GM12878 (cell line): ENCODE data around the gene GUCA2A. TPM values are rescaled to one million over a fixed set of nuclear protein-coding genes. Genes with fewer than 3 reads are reported as not detected.

ENCODE experiments used
- ATAC-seq: fragments of 200-7000 bp; cut with Tn5 transposase; 3 replicates; pipeline ENCODE4 v1.9.1; 2020; ENCODE audit warnings: mild to moderate bottlenecking, moderate library complexity
- BruUV-seq: library from RNA; stranded (reverse); fragments of 400-500 nt; replicated peaks from 2 replicates; lab custom pipeline; 2021; lab: Mats Ljungman, UMichigan
- CTCF ChIA-PET: fragments of 300-600 bp; sonication (Branson Sonifier 250); formaldehyde crosslinking; extraction: SDS; loops from one replicate; lab custom pipeline; 2021; ENCODE audit warnings: inconsistent platforms; lab: Yijun Ruan, JAX
- POLR2A ChIA-PET: fragments of 350-600 bp; formaldehyde crosslinking; extraction: SDS; loops from one replicate; lab custom pipeline; 2021; ENCODE audit warnings: inconsistent platforms; lab: Charles Lee
- RAD21 ChIA-PET: fragments of 300-600 bp; sonication (Branson Sonifier 250); formaldehyde crosslinking; loops from one replicate; lab custom pipeline; 2023; ENCODE audit warnings: antibody characterized with exemption; ENCODE audit not compliant: unreplicated experiment; lab: Charles Lee
- SMC1A ChIA-PET: fragments of 300-600 bp; sonication (Branson Sonifier 250); formaldehyde crosslinking; loops from one replicate; lab custom pipeline; 2023; ENCODE audit not compliant: unreplicated experiment, uncharacterized antibody; lab: Charles Lee
- DNase-seq: peaks from one replicate; pipeline ENCODE4 v3.0.0-alpha.2; 2011; ENCODE audit warnings: low read depth, low spot score
- FAIRE-seq: peaks from 3 replicates; lab custom pipeline; 2011; peaks lifted over from hg19 to GRCh38; lab: Jason Lieb, UNC
- H2AFZ ChIP-seq: 2 replicates; pipeline ENCODE4 v1.6.0; 2011; ENCODE audit warnings: low read depth, low read length, control low read depth; ENCODE audit not compliant: control insufficient read depth
- H3K27ac ChIP-seq: 2 replicates; pipeline ENCODE4 v1.5.1; 2011; ENCODE audit warnings: control low read depth; ENCODE audit not compliant: control insufficient read depth, insufficient read depth
- H3K27me3 ChIP-seq, 2 experiments: replicated peaks in 1 of 2; 2 replicates each; pipeline versions ENCODE4 v1.6.0 to v1.6.1; 2011; ENCODE audit warnings: low read length in 1 of 2; ENCODE audit not compliant: control insufficient read depth in 2 of 2, insufficient read depth in 2 of 2
- H3K36me3 ChIP-seq, 2 experiments: 2 replicates each; pipeline ENCODE4 v1.5.1; 2011; ENCODE audit warnings: low read length in 1 of 2; ENCODE audit not compliant: control insufficient read depth in 2 of 2, insufficient read depth in 2 of 2
- H3K4me1 ChIP-seq: 2 replicates; pipeline ENCODE4 v1.6.1; 2011; ENCODE audit warnings: mild to moderate bottlenecking, low read length, moderate library complexity, mixed read lengths; ENCODE audit not compliant: control insufficient read depth, insufficient read depth
- H3K4me2 ChIP-seq: 2 replicates; pipeline ENCODE4 v1.6.0; 2011; ENCODE audit warnings: control low read depth; ENCODE audit not compliant: control insufficient read depth, insufficient read depth
- H3K4me3 ChIP-seq: fragments of 200-600 bp; sonication (generic); 2 replicates; pipeline ENCODE4 v1.5.1; 2016
- H3K79me2 ChIP-seq: 2 replicates; pipeline ENCODE4 v1.6.0; 2011; ENCODE audit warnings: low read length; ENCODE audit not compliant: control insufficient read depth, insufficient read depth
- H3K9ac ChIP-seq: 2 replicates; pipeline ENCODE4 v1.8.0; 2011; ENCODE audit warnings: low read length, control low read depth, mixed read lengths; ENCODE audit not compliant: control insufficient read depth, insufficient read depth
- H3K9me3 ChIP-seq: replicated peaks from 3 replicates; pipeline ENCODE4 v1.5.1; 2011; ENCODE audit warnings: mild to moderate bottlenecking, low read length; ENCODE audit not compliant: control insufficient read depth, insufficient read depth
- H4K20me1 ChIP-seq: 2 replicates; pipeline ENCODE4 v1.6.0; 2011; ENCODE audit not compliant: control insufficient read depth, insufficient read depth
- CTCF ChIP-seq, 3 experiments: IDR thresholded peaks in 2 of 3; conservative IDR thresholded peaks in 1 of 3; 2 replicates each; pipeline ENCODE4 v1.5.1; 2011; ENCODE audit warnings: low read depth in 3 of 3, low read length in 3 of 3, mild to moderate bottlenecking in 3 of 3, control low read depth in 2 of 3, moderate library complexity in 2 of 3, inconsistent platforms in 1 of 3, mixed read lengths in 1 of 3; ENCODE audit not compliant: control insufficient read depth in 2 of 3, insufficient read depth in 1 of 3; ENCODE audit errors: extremely low read depth in 1 of 3
- CUX1 ChIP-seq: IDR thresholded peaks from 2 replicates; pipeline ENCODE4 v1.6.1; 2012; ENCODE audit warnings: improper control_type of control experiment, low read depth, low read length; ENCODE audit not compliant: insufficient replicate concordance
- HDAC6 ChIP-seq: fragments of 200-600 bp; sonication (generic); IDR thresholded peaks from one replicate; pipeline ENCODE4 v1.8.0; 2017; ENCODE audit warnings: antibody characterized with exemption; ENCODE audit not compliant: unreplicated experiment
- POU2F2 ChIP-seq: IDR thresholded peaks from 3 replicates; pipeline ENCODE4 v1.6.1; 2011; ENCODE audit warnings: low read depth, mild to moderate bottlenecking, low read length, borderline replicate concordance
- SKIL ChIP-seq: fragments of 450-650 bp; IDR thresholded peaks from 2 replicates; pipeline ENCODE4 v1.6.1; 2017; ENCODE audit warnings: mild to moderate bottlenecking, low read depth, inconsistent platforms; ENCODE audit not compliant: poor library complexity, severe bottlenecking
- SMAD5 ChIP-seq: IDR thresholded peaks from 2 replicates; pipeline ENCODE4 v1.6.1; 2016; ENCODE audit warnings: antibody characterized with exemption, low read depth
- SP1 ChIP-seq: IDR thresholded peaks from one replicate; pipeline ENCODE4 v1.6.1; 2011; ENCODE audit warnings: low read depth, low read length
- TAF1 ChIP-seq: IDR thresholded peaks from 2 replicates; pipeline ENCODE4 v1.6.1; 2011; ENCODE audit warnings: mild to moderate bottlenecking, low read depth, low read length, borderline replicate concordance
- TARDBP ChIP-seq: IDR thresholded peaks from 2 replicates; pipeline ENCODE4 v1.6.1; 2016; ENCODE audit warnings: borderline replicate concordance
- TCF12 ChIP-seq: IDR thresholded peaks from 2 replicates; pipeline ENCODE4 v1.6.1; 2011; ENCODE audit warnings: low read depth, mild to moderate bottlenecking, low read length
- USF2 ChIP-seq: IDR thresholded peaks from 2 replicates; pipeline ENCODE4 v1.6.1; 2011; ENCODE audit warnings: low read depth, low read length, improper control_type of control experiment, borderline replicate concordance
- YY1 ChIP-seq: IDR thresholded peaks from 2 replicates; pipeline ENCODE4 v1.6.1; 2011; ENCODE audit warnings: low read depth, mild to moderate bottlenecking, low read length
- ZBED1 ChIP-seq: IDR thresholded peaks from 2 replicates; pipeline ENCODE4 v1.6.1; 2016; ENCODE audit warnings: borderline replicate concordance
- WGBS: methylation state at CpG from one replicate; pipeline ENCODE4 v1.1.6; 2016; ENCODE audit warnings: low lambda C conversion rate; ENCODE audit not compliant: insufficient replicate concordance, insufficient coverage; ENCODE audit errors: missing lambda C conversion rate; 5-methylcytosine and 5-hydroxymethylcytosine counted together
- in situ Hi-C: fragments of 300-500 bp; cut with MboI; formaldehyde crosslinking; loops from 9 replicates; pipeline ENCODE4 v1.14.3; 2018; ENCODE audit warnings: mixed read lengths
- intact Hi-C: fragments of 100-400 bp; cut with micrococcal nuclease; formaldehyde crosslinking; loops from one replicate; pipeline ENCODE4 v1.14.2; 2022; ENCODE audit not compliant: unreplicated experiment
- polyA plus RNA-seq, 11 experiments: library from polyadenylated mRNA; depleted of rRNA in 4 of 11; unstranded in 6 of 11; stranded (reverse) in 5 of 11; fragments of >200 nt; fragmentation: Nextera tagmentation in 4 of 11; fragmentation: Illumina TruSeq in 1 of 11; extraction: Ambion mirVana in 4 of 11; extraction: Trizol in 1 of 11; gene quantifications; 1 replicate in 1 of 11; 2 replicates in 10 of 11; pipeline versions ENCODE4 v1.2.1 to v1.2.3, GENCODE V29; 2011 to 2016; ENCODE audit warnings: inconsistent platforms in 2 of 11, missing spikeins in 2 of 11, low read depth in 1 of 11
- total RNA-seq, 4 experiments: library from RNA; depleted of rRNA in 3 of 4; stranded (reverse); fragments of >200 nt in 3 of 4; fragmentation: Illumina TruSeq in 1 of 4; extraction: Trizol in 1 of 4; gene quantifications; 2 replicates each; pipeline versions ENCODE4 v1.2.1 to v1.2.3, GENCODE V29; 2013 to 2021

The GUCA2A gene
- total and polyA plus RNA-seq, 10 of the 15 experiments (the other 5 are each of a cell fraction or from before 2014, with no cell fraction given): not detected

GRCh38 chr1:42176902-42177519, 12.5 kb upstream of the GUCA2A start:
- H3K27me3 ChIP-seq: no peaks in the 10 kb centered on the region
- ChIA-PET SMC1A (interaction anchor here (0.6 to 1.0 kb wide), 3 partner anchors 88 to 224 kb away, joined by 3 to 5 read pairs (median 3); no protein-coding TSS in a partner anchor), POLR2A (no interaction called here), RAD21 (interaction anchor here (0.6 kb wide), 1 partner anchor 601 kb away, joined by 3 read pairs; no protein-coding TSS in a partner anchor), CTCF (interaction anchor here (1.0 to 2.4 kb wide), 5 partner anchors 96 to 899 kb away, joined by 3 to 15 read pairs (median 3); partner anchors contain the start of gene FOXJ3)
- intact Hi-C loops: loop anchor here (5.0 to 10.0 kb wide), 2 partner anchors 160 to 288 kb away; partner anchors contain the start of genes CCDC30 and FOXJ3
- no peak for FAIRE-seq
- no peak overlapping the region for H3K9ac ChIP-seq
- no peak overlapping the region for H3K27ac ChIP-seq
- H4K20me1 ChIP-seq: no peaks in the 10 kb centered on the region
- H3K4me2 ChIP-seq: no peak overlapping the region
- peaks cover 0 to 19% of the 10 kb centered on the region in 2 experiments for H3K36me3 ChIP-seq
- H2AFZ ChIP-seq: no peak overlapping the region
- no peak overlapping the region for H3K4me3 ChIP-seq
- DNase-seq: no peak
- H3K4me1 ChIP-seq: no peaks in the 10 kb centered on the region
- no peaks in the 10 kb centered on the region for H3K9me3 ChIP-seq
- WGBS: 71% methylated on average over 4 of the region's 4 CpGs
- ATAC-seq: peak; percentile 82
- H3K79me2 ChIP-seq: no peaks in the 10 kb centered on the region
- in situ Hi-C loops: loop anchor here (10.0 kb wide), 1 partner anchor 602 kb away; no protein-coding TSS in a partner anchor
- BruUV-seq: TSS peak; percentile 28
- no peak for TF ChIP-seq CUX1
- no peak for TF ChIP-seq TAF1
- TF ChIP-seq SP1: no peak
- TF ChIP-seq CTCF (IDR thresholded peaks at IDR 0.05 in 2 of 3, conservative IDR thresholded peaks at IDR 0.05 in 1 of 3; ENCODE audit: control insufficient read depth in 2 of 3, extremely low read depth in 1 of 3, insufficient read depth in 1 of 3, low read depth in 3 of 3, low read length in 3 of 3): peak; percentile 74 to 84 (median 82)
- TF ChIP-seq HDAC6: no peak
- TF ChIP-seq TARDBP: no peak
- TF ChIP-seq ZBED1: no peak
- TF ChIP-seq POU2F2: 0 out of 3 replicates have a peak, but pooled peaks have one; percentile 13
- TF ChIP-seq SMAD5: no peak
- no peak for TF ChIP-seq USF2
- peak; percentile 44; the same call in 1 of the 2 replicates for TF ChIP-seq YY1
- no peak for TF ChIP-seq SKIL
- no peak for TF ChIP-seq TCF12
